HG02885 (cell line): Measurements from ENCODE around the gene CDC14B.
"Not testable (repeated sequence)": the region's sequence is repeated elsewhere in the genome, so short reads cannot be mapped to it uniquely, and the experiment has no call there.

Experiments
- ATAC-seq: cut with Tn5 transposase; IDR thresholded peaks from one replicate; pipeline ENCODE4 v1.9.1; 2021; ENCODE audit warnings: mild to moderate bottlenecking; ENCODE audit not compliant: unreplicated experiment, poor library complexity

CDC14B gene

GRCh38 chr9:96633579-96633978, 13.9 kb upstream of the CDC14B start:
- not testable (repeated sequence) for ATAC-seq

GRCh38 chr9:96626912-96627311, 7.3 kb upstream of the CDC14B start:
- no peak for ATAC-seq

GRCh38 chr9:96621618-96622017, 2.0 kb upstream of the CDC14B start:
- no peak for ATAC-seq

GRCh38 chr9:96620832-96621269, 1.2 kb upstream of the CDC14B start:
- no peak for ATAC-seq

GRCh38 chr9:96620181-96620514, 505 bp upstream of the CDC14B start:
- ATAC-seq, result no peak

- peak; percentile 12 for ATAC-seq
These were observed 548 bp downstream of the CDC14B start for GRCh38 chr9:96619124-96619465.

GRCh38 chr9:96618209-96619123, 1.2 kb downstream of the CDC14B start:
- no peak for ATAC-seq

- ATAC-seq, result no peak
These were observed 2.0 kb downstream of the CDC14B start for GRCh38 chr9:96617439-96618185.

- ATAC-seq, result no peak
These were observed 2.7 kb downstream of the CDC14B start for GRCh38 chr9:96616817-96617438.

- ATAC-seq, result no peak
These were observed 4.2 kb downstream of the CDC14B start for GRCh38 chr9:96615411-96615810.

- ATAC-seq, result not testable (repeated sequence)
These were observed 5.0 kb downstream of the CDC14B start for GRCh38 chr9:96614664-96615063.

GRCh38 chr9:96612966-96613589, 6.6 kb downstream of the CDC14B start:
- no peak for ATAC-seq

- no peak for ATAC-seq
These were observed 7.3 kb downstream of the CDC14B start for GRCh38 chr9:96612105-96612965.

- no peak for ATAC-seq
These were observed 8.3 kb downstream of the CDC14B start for GRCh38 chr9:96611302-96611701.

- ATAC-seq, result no peak
These were observed 9.9 kb downstream of the CDC14B start for GRCh38 chr9:96609732-96610131.

- ATAC-seq, result no peak
These were observed 11.7 kb downstream of the CDC14B start for GRCh38 chr9:96607971-96608370.

- no peak for ATAC-seq
These were observed 14.3 kb downstream of the CDC14B start for GRCh38 chr9:96605328-96605727.

GRCh38 chr9:96604004-96604319, 15.7 kb downstream of the CDC14B start:
- ATAC-seq, result no peak

GRCh38 chr9:96603305-96604003, 16.2 kb downstream of the CDC14B start:
- ATAC-seq, result no peak
